Measurements from ENCODE around the gene OR1A1.
"Not testable (repeated sequence)": the region's sequence is repeated elsewhere in the genome, so short reads cannot be mapped to it uniquely, and the experiment has no call there.

OR1A1 gene

GRCh38 chr17:3207367-3207766 is at the start of gene OR1A1:
TSS of gene OR1A1 (plus strand) at chr17:3207667. CDS start at chr17:3215621, 7,954 bp downstream.
- DNase-seq: no peak

GRCh38 chr17:3167574-3167973 is 39.9 kb upstream of the OR1A1 start:
- no peak for DNase-seq

GRCh38 chr17:3189961-3190360 is 17.5 kb upstream of the OR1A1 start:
- DNase-seq: no peak

- DNase-seq: no peak
Observed at GRCh38 chr17:3197219-3197618, 10.2 kb upstream of the OR1A1 start, which contains the start of gene OR1A2. TSS of gene OR1A2 (plus strand) at chr17:3197519. CDS start at chr17:3197519, 0 bp downstream.

GRCh38 chr17:3208484-3208883 is 1.0 kb downstream of the OR1A1 start:
- no peak for DNase-seq

GRCh38 chr17:3213001-3213400 is 5.5 kb downstream of the OR1A1 start:
- DNase-seq: no peak

GRCh38 chr17:3213587-3213986 is 6.1 kb downstream of the OR1A1 start:
- DNase-seq: no peak

GRCh38 chr17:3219978-3220377 is 12.5 kb downstream of the OR1A1 start:
- DNase-seq: not testable (repeated sequence)

- DNase-seq: no peak
Observed at GRCh38 chr17:3221850-3222249, 14.4 kb downstream of the OR1A1 start.

- no peak for DNase-seq
Observed at GRCh38 chr17:3222505-3222904, 15.0 kb downstream of the OR1A1 start.

GRCh38 chr17:3224721-3225352 is 17.4 kb downstream of the OR1A1 start:
- not testable (repeated sequence) for DNase-seq

GRCh38 chr17:3232300-3232699 is 24.8 kb downstream of the OR1A1 start:
- DNase-seq: not testable (repeated sequence)

- DNase-seq: not testable (repeated sequence)
Observed at GRCh38 chr17:3238685-3239084, 31.2 kb downstream of the OR1A1 start.

GRCh38 chr17:3241044-3241443 is 33.6 kb downstream of the OR1A1 start:
- not testable (repeated sequence) for DNase-seq

- DNase-seq: not testable (repeated sequence)
Observed at GRCh38 chr17:3244841-3245240, 37.4 kb downstream of the OR1A1 start.

GRCh38 chr17:3249013-3249412 is 41.5 kb downstream of the OR1A1 start:
- DNase-seq: not testable (repeated sequence)

GRCh38 chr17:3256575-3256974 is 49.1 kb downstream of the OR1A1 start:
- DNase-seq: no peak

GRCh38 chr17:3260163-3260562 is 52.7 kb downstream of the OR1A1 start:
- DNase-seq: no peak

- no peak for DNase-seq
Observed at GRCh38 chr17:3260600-3260999, 53.1 kb downstream of the OR1A1 start.

Measured in DMS79 (cell line).